H1 (cell line): ENCODE data around the gene WDFY4. TPM values are rescaled to one million over a fixed set of nuclear protein-coding genes. Genes with fewer than 3 reads are reported as not detected.

ENCODE experiments used
- ATF3 ChIP-seq: IDR thresholded peaks from 2 replicates; pipeline ENCODE4 v1.6.1; 2011; ENCODE audit warnings: low read depth, mild to moderate bottlenecking, low read length; ENCODE audit not compliant: insufficient read depth
- KDM5A ChIP-seq: fragments of 200-600 bp; IDR thresholded peaks from 2 replicates; pipeline ENCODE4 v1.7.1; 2012; ENCODE audit warnings: mild to moderate bottlenecking, low read length, inconsistent platforms, mixed read lengths
- POLR2AphosphoS5 ChIP-seq: IDR thresholded peaks from 2 replicates; pipeline ENCODE4 v1.6.1; 2011; ENCODE audit warnings: low read depth, low read length
- polyA plus RNA-seq, 7 experiments: library from polyadenylated mRNA; depleted of rRNA in 3 of 7; stranded (reverse) in 5 of 7; unstranded in 2 of 7; fragments of >200 nt in 5 of 7; fragments of 200-250 nt in 2 of 7; gene quantifications; 1 replicate in 5 of 7; 2 replicates in 1 of 7; 4 replicates in 1 of 7; pipeline versions ENCODE4 v1.2.1 to v1.2.3, GENCODE V29; 2011 to 2013; ENCODE audit warnings: missing spikeins in 2 of 7, mixed read lengths in 2 of 7
- total RNA-seq: library from RNA; stranded (reverse); fragmentation: NEBNext Ultra II Directional; extraction: Animal tissue kit (Norgen Biotek cat#: 25700); gene quantifications from 2 replicates; pipeline ENCODE4 v1.2.1, GENCODE V29; 2021
- TF ChIP-seq, protein P1 (sequence below), 3 experiments: IDR thresholded peaks; 1 replicate in 2 of 3; 2 replicates in 1 of 3; pipeline versions ENCODE4 v1.5.1 to v1.6.1; 2011; ENCODE audit warnings: low read length in 3 of 3, mild to moderate bottlenecking in 3 of 3, inconsistent platforms in 2 of 3, low read depth in 1 of 3, moderate library complexity in 1 of 3; ENCODE audit not compliant: insufficient read depth in 1 of 3; ENCODE audit errors: control extremely low read depth in 1 of 3
- TF ChIP-seq, protein P2 (sequence below): IDR thresholded peaks from 2 replicates; pipeline ENCODE4 v1.6.1; 2011; ENCODE audit warnings: low read length, improper control_type of control experiment

WDFY4 gene
- total and polyA plus RNA-seq, 2 of the 8 experiments (the other 6 are each of a cell fraction or from before 2014, with no cell fraction given) = not detected

DNA sequence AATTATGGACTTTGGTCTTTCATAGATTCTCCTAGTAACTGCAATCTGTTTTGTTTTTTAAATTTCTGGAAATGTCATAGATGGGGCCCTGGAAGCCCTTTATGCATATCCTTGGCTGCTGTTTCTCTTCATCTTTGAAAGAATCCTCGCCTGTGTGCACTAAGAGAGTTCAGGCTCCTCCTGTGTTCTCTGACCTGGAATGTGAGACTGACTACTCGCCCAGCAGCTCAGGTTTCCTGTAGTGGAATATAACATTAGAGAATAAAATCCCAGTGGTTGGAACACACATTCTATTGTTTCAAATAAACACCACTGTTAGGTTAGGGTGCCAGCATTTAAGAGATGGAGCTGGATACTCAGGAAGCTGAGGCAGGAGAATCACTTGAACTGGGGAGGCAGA is 56.3 kb downstream of the WDFY4 start (continued):
- TF ChIP-seq, protein P1, sequence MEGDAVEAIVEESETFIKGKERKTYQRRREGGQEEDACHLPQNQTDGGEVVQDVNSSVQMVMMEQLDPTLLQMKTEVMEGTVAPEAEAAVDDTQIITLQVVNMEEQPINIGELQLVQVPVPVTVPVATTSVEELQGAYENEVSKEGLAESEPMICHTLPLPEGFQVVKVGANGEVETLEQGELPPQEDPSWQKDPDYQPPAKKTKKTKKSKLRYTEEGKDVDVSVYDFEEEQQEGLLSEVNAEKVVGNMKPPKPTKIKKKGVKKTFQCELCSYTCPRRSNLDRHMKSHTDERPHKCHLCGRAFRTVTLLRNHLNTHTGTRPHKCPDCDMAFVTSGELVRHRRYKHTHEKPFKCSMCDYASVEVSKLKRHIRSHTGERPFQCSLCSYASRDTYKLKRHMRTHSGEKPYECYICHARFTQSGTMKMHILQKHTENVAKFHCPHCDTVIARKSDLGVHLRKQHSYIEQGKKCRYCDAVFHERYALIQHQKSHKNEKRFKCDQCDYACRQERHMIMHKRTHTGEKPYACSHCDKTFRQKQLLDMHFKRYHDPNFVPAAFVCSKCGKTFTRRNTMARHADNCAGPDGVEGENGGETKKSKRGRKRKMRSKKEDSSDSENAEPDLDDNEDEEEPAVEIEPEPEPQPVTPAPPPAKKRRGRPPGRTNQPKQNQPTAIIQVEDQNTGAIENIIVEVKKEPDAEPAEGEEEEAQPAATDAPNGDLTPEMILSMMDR (IDR thresholded peaks at IDR 0.05; ENCODE audit: control extremely low read depth in 1 of 3, insufficient read depth in 1 of 3, low read depth in 1 of 3, low read length in 3 of 3) = no peak
- TF ChIP-seq ATF3 = no peak
- no peak for TF ChIP-seq POLR2AphosphoS5
- TF ChIP-seq, protein P2, sequence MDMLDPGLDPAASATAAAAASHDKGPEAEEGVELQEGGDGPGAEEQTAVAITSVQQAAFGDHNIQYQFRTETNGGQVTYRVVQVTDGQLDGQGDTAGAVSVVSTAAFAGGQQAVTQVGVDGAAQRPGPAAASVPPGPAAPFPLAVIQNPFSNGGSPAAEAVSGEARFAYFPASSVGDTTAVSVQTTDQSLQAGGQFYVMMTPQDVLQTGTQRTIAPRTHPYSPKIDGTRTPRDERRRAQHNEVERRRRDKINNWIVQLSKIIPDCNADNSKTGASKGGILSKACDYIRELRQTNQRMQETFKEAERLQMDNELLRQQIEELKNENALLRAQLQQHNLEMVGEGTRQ = no peak
- TF ChIP-seq KDM5A = no peak
- TF ChIP-seq, all 59 proteins: peak for 0
